GM04503 (cell line): ENCODE data around the gene FAM193A.
"Not testable (repeated sequence)": the region's sequence is repeated elsewhere in the genome, so short reads cannot be mapped to it uniquely, and the experiment has no call there.

Experiments
- DNase-seq: peaks from one replicate; pipeline ENCODE4 v3.0.0-alpha.2; 2012; ENCODE audit warnings: low read depth

FAM193A gene

GRCh38 chr4:2578106-2578505, 41.7 kb downstream of the FAM193A start:
- no peak for DNase-seq

- no peak for DNase-seq
Observed at GRCh38 chr4:2579910-2580309, 43.5 kb downstream of the FAM193A start.

- DNase-seq = no peak
Observed at GRCh38 chr4:2583092-2583491, 46.6 kb downstream of the FAM193A start.

DNA sequence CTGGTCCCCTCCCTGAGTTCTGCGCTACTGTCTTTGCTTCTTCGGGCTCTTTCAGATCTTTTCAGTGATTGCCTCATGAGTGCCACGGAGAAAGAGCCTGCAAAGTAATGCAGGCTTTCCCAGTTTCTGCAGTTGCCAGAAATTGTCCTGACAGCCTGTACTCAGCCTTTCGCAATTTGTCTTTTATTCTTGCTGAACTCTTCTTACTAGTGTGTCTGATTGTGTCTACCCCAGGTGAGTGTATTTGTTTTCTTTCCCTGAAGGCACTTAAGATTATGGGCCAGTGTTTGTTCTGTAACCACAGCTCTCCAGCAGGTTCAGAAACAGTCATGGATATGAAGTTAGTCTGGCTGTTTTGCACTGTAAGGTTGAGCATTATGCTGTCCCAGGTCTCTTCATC, 47.1 kb downstream of the FAM193A start:
- DNase-seq = no peak

- DNase-seq = no peak
Observed at GRCh38 chr4:2586502-2586901, 50.1 kb downstream of the FAM193A start.

GRCh38 chr4:2587213-2587823, 50.9 kb downstream of the FAM193A start:
- no peak for DNase-seq

- no peak for DNase-seq
Observed at GRCh38 chr4:2588259-2588658, 51.8 kb downstream of the FAM193A start.

DNA sequence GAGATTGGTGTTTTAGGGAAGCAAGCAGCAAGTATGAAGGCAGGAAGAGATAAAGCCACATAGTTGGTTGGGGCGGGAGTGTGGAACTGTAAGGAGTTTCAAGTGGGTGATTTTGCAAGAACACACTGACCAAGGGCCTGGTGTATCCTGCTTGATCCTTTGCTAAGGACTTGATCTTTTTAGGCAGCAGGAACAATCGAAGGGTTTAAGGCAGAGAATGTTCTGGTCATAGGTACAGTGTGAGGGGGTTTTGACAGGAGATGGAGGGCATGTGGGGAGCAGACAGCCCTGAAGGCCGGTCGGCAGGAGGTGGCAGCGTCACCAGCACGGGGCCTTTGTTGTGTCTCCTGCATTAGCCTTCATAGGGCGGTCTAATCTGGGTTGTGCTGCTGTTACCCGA, 54.7 kb downstream of the FAM193A start:
- DNase-seq = no peak

DNA sequence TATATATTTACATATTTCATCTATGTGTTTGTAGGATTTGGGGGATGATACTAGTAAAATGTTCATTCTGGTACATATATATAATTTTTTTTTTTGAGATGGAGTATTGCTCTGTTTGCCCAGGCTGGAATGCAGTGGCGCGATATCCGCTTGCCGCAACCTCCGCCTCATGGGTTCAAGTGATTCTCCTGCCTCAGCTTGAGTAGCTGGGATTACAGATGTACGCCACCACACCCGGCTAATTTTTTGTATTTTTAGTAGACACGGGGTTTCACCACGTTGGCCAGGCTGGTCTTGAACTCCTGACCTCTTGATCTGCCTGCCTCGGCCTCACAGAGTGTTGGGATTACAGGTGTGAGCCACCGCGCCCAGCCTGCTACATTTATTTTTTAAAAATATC, 55.6 kb downstream of the FAM193A start:
- not testable (repeated sequence) for DNase-seq

- DNase-seq = no peak
Observed at GRCh38 chr4:2592572-2592971, 56.1 kb downstream of the FAM193A start.

DNA sequence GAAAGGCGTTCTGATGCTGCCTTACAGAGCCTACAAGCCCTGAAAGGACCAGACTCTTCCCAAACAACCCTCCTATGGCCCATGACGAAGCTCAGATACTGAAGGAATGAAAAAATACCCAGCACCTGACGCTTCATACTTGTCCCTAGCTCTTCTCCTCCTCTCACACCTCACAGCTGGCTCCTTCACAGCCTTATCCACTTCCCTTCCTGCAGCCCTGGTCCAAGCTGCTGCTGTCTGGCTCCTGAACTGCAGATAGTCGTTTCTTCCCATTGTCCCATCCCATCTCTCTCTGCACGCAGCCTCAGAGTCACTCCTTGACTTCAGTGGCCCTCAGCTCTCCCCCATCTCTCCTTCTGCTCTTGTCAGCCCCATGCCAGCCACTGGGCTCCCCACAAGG, 56.6 kb downstream of the FAM193A start:
- DNase-seq = no peak

GRCh38 chr4:2595436-2595835, 59.0 kb downstream of the FAM193A start:
- DNase-seq = no peak

GRCh38 chr4:2595952-2596552, 59.6 kb downstream of the FAM193A start:
- DNase-seq = no peak

GRCh38 chr4:2596611-2597010, 60.2 kb downstream of the FAM193A start:
- no peak for DNase-seq

GRCh38 chr4:2598511-2599303, 62.3 kb downstream of the FAM193A start:
- no peak for DNase-seq

DNA sequence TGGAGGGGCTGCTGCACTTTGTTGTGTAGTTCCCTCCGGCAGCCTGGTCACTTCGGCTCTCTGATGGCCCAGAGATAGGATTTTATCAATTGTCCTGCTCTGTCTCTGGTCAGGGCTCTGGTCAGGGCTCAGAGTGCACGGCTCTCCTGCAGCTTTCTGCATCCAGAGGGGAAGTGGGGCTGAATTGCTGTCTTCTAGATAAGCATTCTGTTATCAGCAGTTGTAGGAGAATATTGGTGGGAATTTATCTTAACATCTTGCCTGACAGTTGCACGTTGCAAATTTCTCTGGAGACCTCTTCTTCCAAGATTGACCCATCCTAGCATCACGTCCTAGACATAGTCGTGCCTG, 62.8 kb downstream of the FAM193A start:
- DNase-seq = no peak

GRCh38 chr4:2600878-2601277, 64.4 kb downstream of the FAM193A start:
- no peak for DNase-seq

- DNase-seq = no peak
Observed at GRCh38 chr4:2604614-2605013, 68.2 kb downstream of the FAM193A start.

DNA sequence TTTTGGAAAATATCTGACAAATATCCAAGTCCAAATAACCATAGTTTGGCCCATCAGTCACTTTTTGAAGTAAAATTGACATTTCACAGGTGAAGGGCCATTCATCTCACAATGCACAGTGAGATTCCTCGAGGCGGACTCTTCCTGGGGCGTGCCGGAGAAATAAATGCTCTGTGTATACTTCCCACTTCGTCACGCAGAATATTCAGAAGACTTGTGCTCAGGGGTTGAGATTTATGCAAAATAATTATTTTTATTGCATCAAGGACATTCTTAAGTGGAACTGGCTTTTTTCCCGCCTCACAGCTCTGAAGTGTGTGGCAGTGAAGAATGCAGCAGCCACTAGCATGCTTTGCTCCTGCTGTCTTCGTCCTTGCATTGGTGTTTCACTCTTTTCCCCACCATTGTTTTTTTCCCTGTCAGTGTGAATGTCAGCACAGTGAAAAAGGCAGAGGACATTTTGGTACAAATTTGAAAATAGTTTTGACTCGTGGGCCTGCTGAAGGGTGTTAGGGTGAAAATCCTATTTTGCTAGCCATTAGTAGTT, 70.6 kb downstream of the FAM193A start:
- DNase-seq = no peak

- DNase-seq = no peak
Observed at GRCh38 chr4:2607822-2608221, 71.4 kb downstream of the FAM193A start.

DNA sequence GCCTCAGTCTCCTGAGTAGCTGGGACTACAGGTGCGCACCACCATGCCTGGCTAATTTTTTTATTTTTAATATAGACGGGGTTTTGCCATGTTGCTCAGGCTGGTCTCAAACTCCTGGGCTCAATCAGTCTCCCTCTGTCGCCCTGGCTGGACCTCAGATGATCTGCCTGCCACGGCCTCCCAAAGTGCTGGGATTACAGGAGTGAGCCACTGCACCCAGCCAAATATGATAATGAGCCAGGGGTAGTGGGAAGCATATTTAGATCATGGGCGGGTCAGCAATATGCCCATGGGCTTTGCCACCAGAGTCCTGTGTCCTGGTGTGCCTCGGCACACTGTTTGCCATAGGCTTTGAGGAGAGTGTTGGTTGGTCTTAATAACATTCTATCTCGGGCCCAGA, 71.8 kb downstream of the FAM193A start:
- DNase-seq = no peak

GRCh38 chr4:2615821-2616220, 79.4 kb downstream of the FAM193A start:
- DNase-seq = no peak

GRCh38 chr4:2617955-2618354, 81.5 kb downstream of the FAM193A start:
- DNase-seq = no peak
